Hematopoietic multipotent progenitor cell treated with erythropoietin and hydrocortisone succinate and interleukin-3 and kit ligand, for 17 days (in vitro differentiated cells): ENCODE results near the gene ZNF582.
A peak's percentile ranks its signal among the peaks of the same experiment; 100 is the strongest.

Experiments used
- DNase-seq: peaks from one replicate; pipeline ENCODE4 v3.0.0-alpha.2; 2015; ENCODE audit warnings: low spot score

Gene ZNF582

DNA sequence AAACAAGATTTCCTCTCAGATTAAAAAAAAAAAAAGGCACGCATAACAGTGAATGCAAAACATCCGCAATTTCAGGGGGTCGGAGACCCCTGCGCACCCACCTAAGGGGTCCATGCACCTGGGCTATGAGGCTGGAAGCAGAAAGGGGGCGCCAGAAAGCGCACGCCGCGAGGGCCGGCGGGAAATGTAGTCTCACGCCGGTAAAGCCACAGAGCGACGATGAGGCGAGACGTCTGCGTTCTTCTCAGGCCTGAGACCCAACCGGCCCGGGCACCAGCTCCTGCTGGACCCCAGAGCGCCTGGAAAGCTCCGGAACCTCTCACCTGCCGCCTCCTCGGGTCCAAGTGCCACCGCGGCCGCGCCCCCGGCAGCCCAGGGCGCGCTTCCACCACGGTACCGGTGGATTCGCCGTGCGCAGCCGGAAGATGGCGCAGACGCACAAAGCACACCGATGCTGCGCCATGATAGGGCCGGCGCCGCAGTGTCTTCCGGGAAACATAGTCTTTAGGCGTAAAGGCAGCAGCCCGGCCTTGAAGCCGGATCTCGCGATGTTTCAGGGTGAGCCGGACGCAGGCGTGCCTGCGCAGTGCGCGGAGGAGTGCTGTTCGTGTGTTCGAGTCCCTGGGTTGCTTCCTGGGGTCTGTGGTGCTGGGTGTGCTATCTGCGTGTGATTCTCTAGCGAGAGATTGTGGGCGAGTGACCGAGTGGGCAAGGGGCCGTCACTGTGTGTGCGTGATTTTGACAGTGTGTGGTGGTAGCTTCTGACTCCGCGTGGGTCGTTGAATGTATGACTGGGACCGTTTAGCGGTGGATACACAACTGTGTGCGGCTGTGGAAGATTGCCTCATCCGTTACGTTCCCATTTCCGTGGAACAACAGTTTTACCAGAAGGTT, at the start of gene ZNF582:
Gene ZNF582 (minus strand): TSS at position 416 of the 894 bp plus-strand sequence. CDS start 1,782 bp downstream, outside the sequence.
- DNase-seq: peak; percentile 72

DNA sequence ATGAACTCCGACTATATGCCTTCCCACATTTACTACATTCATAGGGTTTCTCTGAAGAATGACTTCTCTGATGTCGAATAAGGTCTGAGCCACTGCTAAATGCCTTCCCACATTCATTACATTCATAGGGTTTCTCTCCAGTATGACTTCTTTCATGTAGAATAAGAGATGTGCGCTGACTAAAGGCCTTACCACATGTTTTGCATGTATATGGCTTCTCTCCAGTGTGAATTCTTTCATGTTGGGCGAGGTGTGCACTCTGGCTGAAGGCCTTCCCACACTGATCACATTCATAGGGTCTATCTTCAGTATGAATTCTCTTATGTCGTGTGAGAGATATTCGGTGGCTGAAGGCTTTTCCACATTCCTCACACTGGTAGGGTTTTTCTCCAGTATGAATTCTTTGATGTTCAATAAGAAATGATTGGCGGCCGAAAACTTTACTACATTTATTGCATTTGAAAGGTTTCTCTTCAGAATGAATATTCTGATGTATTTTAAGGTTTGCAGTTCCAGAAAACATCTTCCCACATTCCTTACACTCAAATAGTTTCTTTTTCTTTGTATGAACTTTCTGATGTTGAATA, 48.0 kb upstream of the ZNF582 start:
- no peak for DNase-seq

DNA sequence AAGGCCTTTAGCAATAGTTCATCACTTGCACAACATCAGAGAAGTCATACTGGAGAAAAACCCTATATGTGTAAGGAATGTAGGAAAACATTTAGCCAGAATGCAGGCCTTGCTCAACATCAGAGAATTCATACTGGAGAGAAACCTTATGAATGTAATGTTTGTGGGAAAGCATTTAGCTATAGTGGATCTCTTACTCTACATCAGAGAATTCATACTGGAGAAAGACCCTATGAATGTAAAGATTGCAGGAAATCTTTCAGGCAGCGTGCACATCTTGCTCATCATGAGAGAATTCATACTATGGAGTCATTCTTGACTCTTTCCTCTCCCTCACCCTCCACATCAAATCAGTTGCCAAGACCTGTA, 30.6 kb upstream of the ZNF582 start:
- DNase-seq: no peak

DNA sequence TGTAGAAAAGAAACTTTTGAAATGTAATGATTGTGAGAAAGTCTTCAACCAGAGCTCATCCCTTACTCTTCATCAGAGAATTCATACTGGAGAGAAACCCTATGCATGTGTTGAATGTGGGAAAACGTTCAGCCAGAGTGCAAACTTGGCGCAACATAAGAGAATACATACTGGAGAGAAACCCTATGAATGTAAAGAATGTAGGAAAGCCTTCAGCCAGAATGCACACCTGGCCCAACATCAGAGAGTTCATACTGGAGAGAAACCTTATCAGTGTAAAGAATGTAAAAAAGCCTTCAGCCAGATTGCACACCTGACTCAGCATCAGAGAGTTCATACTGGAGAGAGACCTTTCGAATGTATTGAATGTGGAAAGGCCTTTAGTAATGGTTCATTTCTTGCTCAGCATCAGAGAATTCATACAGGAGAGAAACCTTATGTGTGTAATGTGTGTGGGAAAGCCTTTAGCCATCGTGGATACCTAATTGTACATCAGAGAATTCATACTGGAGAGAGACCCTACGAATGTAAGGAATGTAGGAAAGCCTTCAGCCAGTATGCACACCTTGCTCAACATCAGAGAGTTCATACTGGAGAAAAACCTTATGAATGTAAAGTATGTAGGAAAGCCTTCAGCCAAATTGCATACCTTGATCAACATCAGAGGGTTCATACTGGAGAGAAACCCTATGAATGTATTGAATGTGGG, 30.1 kb upstream of the ZNF582 start:
- no peak for DNase-seq

DNA sequence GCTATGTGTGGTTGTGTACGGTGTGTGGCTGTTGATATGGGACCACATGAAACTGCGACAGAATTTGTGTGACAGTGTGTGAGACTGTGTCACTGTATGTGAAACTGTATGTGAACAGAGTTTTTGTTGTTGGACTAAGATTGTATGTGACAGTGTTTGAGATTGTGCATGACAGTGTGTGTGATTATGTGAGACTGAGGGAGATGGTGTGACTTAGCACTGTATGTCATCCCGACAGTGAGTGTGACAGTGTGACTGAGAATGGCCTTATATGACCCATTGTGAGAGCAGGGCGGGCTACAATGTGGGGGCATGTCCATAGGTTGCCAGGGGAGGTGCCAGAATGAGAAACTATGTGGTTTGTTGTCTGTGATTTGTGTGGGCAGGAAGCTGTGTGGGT, 11.7 kb upstream of the ZNF582 start:
- no peak for DNase-seq

DNA sequence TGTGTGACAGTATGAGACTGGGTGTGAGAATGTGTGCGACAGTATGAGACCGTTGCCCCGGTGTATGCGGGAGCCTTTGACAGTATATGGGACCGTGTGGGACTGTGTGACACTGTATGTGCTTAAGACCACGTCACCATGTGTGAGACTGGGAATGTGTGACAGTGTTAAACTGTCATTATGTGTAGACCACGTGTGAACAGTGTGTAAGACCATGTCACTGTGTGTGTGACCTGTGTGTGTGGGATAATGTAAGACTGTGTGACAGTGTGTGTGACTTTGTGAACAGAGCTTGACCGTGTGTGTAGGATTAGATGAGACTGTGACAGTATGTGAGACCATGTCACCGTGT, 11.3 kb upstream of the ZNF582 start:
- DNase-seq: no peak

DNA sequence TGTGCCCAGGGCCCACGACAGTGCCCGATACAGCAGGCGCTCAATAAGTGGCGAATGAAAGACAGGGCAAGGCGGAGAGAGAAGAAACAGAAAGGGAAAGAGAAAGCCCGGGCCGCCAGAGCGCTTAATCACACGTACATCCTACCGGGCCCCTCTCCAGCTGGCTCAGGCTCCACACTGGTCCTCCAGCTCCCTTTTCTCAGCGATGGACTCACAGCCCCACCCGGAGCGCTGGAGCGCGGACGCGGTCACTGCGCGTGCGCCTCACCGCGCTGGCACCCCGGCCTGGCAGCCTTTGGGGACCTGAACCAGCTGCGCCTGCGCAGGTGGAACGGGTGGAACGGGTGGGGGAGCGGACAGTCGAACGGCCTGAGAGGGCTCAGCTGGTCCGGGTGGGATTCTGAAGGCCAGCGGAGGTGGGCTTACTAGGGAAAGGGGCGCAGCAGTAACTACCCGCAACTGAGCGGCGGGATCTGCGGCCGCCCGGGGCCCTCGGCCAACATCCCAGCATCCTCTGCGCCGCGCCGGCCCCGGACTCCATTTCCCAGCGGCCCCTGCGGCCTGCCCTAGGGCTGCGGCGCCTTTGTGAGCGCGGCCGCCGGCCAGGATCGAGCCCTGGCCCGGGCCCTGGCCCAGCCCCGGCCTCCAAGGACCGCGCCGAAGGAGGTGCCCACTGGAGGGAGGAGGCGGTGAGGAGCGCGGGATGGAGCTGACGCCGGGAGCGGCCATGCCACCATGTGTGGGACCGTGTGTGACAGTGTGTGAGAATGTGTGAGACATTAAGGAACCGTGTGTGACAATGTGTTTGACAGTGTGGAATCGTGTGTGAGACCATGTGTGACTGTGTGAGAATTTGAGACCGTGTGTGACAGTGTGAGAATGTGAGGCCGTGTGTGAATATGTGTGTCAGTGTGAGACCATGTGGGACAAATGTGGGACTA, 10.7 kb upstream of the ZNF582 start, which contains the start of gene ZNF583:
Gene ZNF583 (plus strand): TSS at position 569 of the 941 bp plus-strand sequence. CDS start 2,783 bp downstream, outside the sequence.
- DNase-seq: peak; percentile 91

DNA sequence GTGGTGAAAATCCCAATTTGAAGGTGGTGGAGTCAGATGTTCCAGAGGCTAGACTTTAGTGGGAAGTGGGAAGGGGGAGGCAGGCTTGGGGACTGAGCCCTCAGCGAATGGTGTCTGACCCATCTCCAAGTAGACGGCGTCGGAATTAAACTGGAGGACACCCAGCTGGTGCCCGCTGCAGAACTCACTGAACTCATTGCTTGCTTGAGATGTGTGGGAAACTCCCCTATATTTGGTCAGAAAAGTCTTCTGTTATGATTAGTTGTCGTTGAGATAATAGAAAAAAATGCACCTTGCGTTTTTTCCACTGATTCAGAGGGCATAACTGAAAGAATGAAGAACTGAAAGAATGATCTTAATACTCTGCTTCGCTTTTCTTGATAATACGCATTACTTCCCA, 9.9 kb upstream of the ZNF582 start:
- DNase-seq: no peak

DNA sequence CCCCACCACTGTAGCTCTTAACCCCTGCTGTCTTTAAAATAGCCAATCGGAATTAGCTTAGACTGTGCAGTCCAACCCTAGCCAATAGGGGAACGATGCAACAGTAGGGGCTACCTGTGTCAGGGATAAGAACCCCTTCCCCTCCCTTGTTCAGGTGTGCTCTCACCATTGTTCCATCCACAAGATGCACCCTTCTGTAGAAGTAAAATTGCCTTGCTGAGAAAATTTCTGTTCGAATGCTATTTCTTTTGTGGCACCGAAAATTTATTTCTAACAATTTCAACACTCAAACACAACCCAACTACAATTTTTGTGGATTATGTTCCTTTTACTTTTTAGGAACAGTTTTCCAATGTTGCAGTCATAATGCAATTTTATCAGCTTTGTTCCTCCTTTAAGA, 7.2 kb upstream of the ZNF582 start:
- DNase-seq: no peak

DNA sequence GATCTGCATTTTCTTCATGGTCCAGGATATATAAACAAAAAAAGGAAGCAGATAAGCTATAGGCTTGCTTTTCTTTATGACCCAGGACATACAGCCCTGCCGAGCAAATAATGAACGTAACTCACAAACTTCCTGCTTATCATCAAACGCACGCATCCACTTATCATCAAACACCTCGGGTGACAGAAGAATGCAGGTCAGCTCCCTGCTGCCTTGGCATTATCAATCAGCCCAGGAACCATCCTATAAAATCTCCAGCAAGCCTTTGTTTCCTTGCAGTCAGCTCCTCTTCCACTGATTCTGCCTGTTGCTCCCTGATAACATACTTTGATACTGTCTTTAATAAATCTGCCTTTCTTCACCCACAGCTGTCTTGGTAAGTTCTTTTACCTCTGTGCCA, 5.5 kb upstream of the ZNF582 start:
- no peak for DNase-seq

DNA sequence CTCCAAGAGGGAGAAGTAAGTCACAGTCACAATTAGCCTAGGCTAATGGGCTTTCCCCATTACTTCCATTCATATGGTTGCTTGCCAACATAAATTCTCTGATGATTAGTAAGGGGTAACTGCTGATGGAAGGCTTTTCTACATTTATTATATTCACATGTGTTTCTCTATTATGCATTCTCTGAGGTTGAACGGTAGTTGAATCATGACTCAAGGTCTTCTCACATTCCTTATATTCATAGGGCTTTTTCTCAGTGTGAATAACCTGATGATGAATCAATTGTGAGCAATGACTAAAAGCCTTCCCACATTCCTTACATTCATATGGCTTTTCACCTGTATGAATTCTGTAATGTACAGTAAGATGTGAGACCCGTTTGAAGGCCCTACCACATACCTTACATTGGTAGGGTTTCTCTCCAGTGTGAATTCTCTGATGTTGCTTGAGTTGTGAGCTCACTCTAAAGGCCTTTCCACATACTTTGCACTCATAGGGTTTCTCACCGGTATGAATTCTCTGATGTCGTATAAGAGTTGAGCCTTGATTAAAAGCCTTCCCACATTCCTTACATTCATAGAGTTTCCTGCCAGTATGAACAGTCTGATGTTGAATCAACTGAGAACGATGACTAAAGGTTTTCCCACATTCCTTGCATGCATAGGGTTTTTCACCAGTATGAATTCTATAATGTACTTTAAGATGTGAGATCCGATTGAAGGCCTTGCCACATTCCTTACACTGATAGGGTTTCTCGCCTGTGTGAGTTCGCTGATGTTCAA, 9.3 kb downstream of the ZNF582 start:
- DNase-seq: no peak

DNA sequence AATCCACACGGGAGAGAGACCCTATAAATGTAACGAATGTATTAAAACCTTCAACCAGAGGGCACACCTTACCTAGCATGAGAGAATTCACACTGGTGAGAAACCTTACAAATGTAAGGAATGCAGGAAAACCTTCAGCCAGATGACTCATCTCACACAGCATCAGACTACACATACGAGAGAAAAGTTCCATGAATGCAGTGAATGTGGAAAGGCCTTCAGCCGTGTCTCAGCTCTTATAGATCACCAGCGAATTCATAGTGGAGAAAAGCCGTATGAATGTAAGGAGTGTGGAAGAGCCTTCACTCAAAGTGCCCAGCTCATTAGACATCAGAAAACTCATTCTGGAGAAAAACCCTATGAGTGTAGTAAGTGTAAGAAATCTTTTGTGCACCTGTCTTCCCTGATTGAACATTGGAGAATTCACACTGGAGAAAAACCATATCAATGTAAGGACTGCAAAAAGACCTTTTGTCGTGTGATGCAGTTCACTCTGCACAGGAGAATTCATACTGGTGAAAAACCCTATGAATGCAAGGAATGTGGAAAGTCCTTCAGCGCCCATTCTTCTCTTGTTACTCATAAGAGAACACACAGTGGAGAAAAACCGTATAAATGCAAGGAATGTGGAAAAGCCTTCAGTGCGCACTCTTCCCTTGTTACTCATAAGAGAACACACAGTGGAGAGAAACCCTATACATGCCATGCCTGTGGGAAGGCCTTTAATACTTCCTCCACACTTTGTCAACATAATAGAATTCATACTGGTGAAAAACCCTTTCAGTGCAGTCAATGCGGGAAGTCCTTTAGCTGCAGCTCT, 16.0 kb downstream of the ZNF582 start:
- no peak for DNase-seq

DNA sequence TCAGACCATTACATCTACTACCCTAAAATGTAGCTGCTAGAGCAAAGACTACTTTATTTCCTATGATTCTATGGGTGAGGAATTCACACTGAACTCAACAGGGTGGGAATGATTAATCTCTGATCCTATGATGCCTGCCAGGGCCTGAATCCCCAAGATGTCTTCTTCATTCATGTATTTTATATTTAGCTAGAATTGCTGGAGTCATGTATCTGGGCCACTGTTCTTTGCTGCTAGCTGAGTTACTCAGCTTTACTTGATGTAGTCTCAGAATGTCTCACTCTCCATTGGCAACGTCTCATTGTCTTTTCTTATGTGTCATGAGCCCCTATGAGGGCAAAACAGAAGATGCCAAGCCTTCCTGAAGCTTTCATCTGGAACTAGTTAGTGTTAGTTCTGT, 21.1 kb downstream of the ZNF582 start:
- no peak for DNase-seq

DNA sequence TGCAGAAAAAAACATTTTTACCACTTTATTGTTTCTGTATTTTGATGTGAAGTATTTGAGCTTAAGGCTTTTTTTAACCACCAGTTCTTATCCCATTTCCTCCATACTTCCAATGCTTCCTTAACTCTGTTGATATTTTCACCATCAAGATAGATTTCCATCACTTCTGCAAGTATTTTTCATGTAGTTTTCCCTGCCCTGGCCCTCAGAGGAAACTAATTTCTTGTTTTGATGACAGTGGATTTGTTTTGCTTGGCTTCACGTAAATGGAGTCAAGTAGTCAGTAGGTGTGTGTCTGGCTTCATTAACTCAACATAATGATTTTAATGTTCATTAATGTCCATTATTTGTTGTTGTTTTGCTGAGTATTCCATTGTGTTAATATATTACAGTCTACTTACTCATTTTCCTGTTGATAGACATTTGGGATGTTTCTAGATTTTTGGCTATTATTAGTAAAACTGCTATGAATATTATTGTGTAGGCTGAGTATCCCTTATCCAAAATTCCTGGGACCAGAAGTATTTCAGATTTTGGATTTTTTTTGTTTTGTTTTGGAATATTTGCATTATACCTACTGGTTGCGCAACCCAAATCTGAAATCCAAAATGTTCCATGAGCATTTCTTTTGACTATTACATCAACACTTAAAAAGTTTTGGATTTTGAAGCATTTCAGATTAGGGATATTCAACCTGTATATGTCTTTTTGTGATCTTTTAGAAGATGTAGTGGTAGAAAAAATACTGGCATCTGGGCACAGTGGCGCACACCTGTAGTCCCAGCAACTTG, 23.3 kb downstream of the ZNF582 start:
- DNase-seq: no peak

DNA sequence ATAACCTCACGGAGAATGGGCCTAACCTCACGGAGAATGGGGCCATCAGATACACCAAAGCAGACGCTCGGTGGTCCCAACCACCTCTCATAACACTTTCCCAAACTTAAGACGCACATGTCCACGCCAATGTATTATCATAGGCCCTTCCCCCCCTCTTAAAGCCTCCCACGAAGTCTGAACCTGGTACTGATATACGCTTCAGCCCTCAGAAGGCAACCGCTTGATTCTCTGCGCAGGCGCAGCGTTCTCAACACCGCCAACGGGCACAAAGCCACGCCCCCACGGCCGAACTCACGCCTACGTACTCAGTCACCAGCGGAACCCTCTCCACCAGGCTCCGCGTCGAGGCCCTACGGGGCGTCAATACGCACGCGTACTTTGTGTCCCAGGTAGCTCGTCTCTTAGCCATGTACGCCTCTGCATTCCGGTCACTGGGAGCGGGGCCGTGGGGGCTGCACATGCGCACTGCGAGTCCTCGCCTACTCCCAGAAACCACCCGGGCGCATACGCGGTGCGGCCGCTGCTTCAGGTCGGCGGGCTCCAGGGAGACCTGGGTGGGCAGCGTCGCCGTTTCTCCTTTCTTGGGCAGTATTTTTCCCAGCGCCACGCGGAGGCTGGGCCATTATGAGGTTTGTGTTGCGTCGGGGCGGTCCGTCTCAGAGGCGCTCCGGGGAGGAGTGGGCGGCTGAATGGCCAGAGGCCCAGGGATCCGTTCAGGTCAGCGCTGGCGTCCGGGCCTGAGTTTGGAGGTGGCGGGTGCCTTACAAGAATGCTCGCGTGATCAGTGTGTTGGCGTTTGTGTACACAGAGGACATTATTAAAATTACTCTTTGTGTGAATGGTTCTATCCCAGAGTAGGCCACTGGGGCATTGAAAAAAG, 25.3 kb downstream of the ZNF582 start:
- peak; percentile 62 for DNase-seq

DNA sequence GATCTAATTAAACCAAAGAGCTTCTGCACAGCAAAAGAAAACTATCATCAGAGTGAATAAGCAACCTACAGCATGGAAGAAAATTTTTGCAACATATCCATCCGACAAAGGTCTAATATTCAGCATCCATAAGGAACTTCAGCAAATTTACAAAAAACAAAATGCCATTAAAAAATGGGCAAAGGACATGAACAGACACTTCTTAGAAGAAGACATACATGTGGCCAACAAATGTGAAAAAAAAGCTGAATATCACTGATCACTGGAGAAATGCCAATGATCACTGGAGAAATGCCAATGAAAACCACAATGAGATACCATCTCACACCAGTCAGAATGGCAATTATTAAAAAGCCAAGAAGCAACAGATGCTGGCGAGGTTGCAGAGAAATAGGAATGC, 32.5 kb downstream of the ZNF582 start:
- no peak for DNase-seq

DNA sequence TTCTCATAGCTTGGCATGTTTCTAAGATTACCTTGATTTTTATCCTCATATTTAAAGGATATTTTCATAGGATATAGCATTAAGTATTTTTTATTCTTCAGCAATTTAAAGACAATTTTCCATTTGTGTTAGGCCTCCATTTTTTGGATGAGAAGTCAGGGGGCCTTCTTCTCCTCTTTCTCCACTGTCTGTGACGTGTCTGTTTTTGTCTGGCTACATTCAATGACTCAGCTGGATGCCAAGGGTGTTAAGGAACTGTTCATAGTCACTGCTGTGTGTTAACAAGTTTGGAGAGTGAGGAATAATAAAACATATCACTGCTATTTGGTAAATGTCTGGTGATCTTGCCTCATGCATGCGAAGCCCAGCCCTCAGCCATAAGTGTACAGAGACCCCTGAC, 36.4 kb downstream of the ZNF582 start:
- DNase-seq: no peak

DNA sequence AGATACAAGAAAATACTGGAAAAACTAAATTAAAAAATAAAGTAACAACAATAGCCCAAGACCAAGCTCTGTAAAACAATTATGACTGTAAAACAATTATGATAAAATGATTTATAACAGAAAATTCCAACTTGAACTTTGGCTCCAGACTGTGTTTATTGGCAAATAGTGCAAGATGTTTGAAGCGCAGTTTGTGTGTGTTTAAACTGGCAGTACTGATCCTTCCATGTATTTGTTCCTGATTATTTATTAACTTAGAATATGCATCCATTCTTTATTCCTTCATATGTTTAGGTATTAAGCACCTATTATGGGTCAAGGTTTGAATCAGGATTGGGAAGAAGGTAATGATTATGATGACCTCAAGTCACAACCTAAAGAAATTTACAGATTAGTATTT, 37.8 kb downstream of the ZNF582 start:
- DNase-seq: no peak
